GM19351 (cell line): Measurements from ENCODE around the gene PIGR.
"Not testable (repeated sequence)": the region's sequence is repeated elsewhere in the genome, so short reads cannot be mapped to it uniquely, and the experiment has no call there.

Source experiments
- ATAC-seq: cut with Tn5 transposase; IDR thresholded peaks from one replicate; pipeline ENCODE4 v1.9.1; 2021; ENCODE audit warnings: mild to moderate bottlenecking, moderate library complexity; ENCODE audit not compliant: unreplicated experiment

The PIGR gene

GRCh38 chr1:206935491-206936067, 10.7 kb downstream of the PIGR start:
- ATAC-seq, result no peak

GRCh38 chr1:206933333-206933945, 12.8 kb downstream of the PIGR start:
- peak; percentile 27 for ATAC-seq

GRCh38 chr1:206932177-206932576, 14.1 kb downstream of the PIGR start:
- no peak for ATAC-seq

- ATAC-seq, result no peak
Observed at GRCh38 chr1:206931709-206932108, 14.6 kb downstream of the PIGR start.

- ATAC-seq, result peak; percentile 67
Observed at GRCh38 chr1:206930210-206930798, 16.0 kb downstream of the PIGR start.

GRCh38 chr1:206929524-206929923, 16.7 kb downstream of the PIGR start:
- no peak for ATAC-seq

GRCh38 chr1:206926286-206926685, 20.0 kb downstream of the PIGR start:
- no peak for ATAC-seq

GRCh38 chr1:206925106-206925736, 21.0 kb downstream of the PIGR start:
- peak; percentile 60 for ATAC-seq

GRCh38 chr1:206924592-206925105, 21.6 kb downstream of the PIGR start:
- ATAC-seq, result peak; percentile 24

- ATAC-seq, result not testable (repeated sequence)
Observed at GRCh38 chr1:206923961-206924557, 22.2 kb downstream of the PIGR start.

GRCh38 chr1:206923009-206923960, 23.0 kb downstream of the PIGR start:
- ATAC-seq, result peak; percentile 57

- no peak for ATAC-seq
Observed at GRCh38 chr1:206922524-206922923, 23.7 kb downstream of the PIGR start.

GRCh38 chr1:206921772-206922265, 24.4 kb downstream of the PIGR start, which contains the start of gene FCMR:
FCMR (minus strand) TSS chr1:206921941; CDS start chr1:206921854, 87 bp downstream.
- no peak for ATAC-seq

- ATAC-seq, result no peak
Observed at GRCh38 chr1:206918076-206918475, 28.2 kb downstream of the PIGR start.

GRCh38 chr1:206916000-206916709, 30.1 kb downstream of the PIGR start:
- ATAC-seq, result no peak

GRCh38 chr1:206915030-206915735, 31.1 kb downstream of the PIGR start:
- ATAC-seq, result no peak

GRCh38 chr1:206913766-206914537, 32.3 kb downstream of the PIGR start:
- no peak for ATAC-seq
